ENCODE results near the gene FBLN2. TPM values are rescaled to one million over a fixed set of nuclear protein-coding genes. Genes with fewer than 3 reads are reported as not detected.

FBLN2 gene
- total RNA-seq, 1 donor from 2014 or later: 413 TPM

DNA sequence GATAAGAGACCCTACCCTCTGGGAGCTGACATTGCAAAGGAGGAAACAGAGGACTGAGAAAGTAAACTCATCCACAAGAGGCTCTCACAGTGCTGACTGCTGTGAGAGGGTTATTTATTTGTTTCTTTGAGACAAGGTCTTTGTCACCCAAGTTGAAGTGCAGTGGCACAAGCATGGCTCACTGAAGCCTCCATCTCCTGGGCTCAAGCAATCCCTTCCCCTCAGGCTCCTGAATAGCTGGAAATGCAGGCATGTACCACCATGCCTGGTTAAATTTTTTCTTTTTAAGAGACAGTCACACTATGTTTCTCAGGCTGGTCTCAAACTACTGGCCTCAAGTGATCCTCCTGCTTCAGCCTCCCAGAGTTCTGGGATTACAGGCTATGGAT, 52.8 kb downstream of the FBLN2 start:
- no peak for DNase-seq (ENCODE audit: low spot score)
- H3K4me3 Mint-ChIP-seq (ENCODE audit: unreplicated experiment): no peak overlapping the region
- no peaks in the 10 kb centered on the region for H3K27me3 Mint-ChIP-seq (ENCODE audit: low read depth)
- peaks cover 5% of the 10 kb centered on the region for H3K36me3 Mint-ChIP-seq (ENCODE audit: low read depth)
- peaks cover 4% of the 10 kb centered on the region for H3K9me3 Mint-ChIP-seq (ENCODE audit: low read depth)
- H3K4me1 Mint-ChIP-seq (ENCODE audit: low read depth): peaks cover 50% of the 10 kb centered on the region
- TF ChIP-seq, protein P1, sequence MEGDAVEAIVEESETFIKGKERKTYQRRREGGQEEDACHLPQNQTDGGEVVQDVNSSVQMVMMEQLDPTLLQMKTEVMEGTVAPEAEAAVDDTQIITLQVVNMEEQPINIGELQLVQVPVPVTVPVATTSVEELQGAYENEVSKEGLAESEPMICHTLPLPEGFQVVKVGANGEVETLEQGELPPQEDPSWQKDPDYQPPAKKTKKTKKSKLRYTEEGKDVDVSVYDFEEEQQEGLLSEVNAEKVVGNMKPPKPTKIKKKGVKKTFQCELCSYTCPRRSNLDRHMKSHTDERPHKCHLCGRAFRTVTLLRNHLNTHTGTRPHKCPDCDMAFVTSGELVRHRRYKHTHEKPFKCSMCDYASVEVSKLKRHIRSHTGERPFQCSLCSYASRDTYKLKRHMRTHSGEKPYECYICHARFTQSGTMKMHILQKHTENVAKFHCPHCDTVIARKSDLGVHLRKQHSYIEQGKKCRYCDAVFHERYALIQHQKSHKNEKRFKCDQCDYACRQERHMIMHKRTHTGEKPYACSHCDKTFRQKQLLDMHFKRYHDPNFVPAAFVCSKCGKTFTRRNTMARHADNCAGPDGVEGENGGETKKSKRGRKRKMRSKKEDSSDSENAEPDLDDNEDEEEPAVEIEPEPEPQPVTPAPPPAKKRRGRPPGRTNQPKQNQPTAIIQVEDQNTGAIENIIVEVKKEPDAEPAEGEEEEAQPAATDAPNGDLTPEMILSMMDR (IDR thresholded peaks at IDR 0.05): no peak
- H3K27ac Mint-ChIP-seq (ENCODE audit: unreplicated experiment): peak overlapping the region; percentile 89

- DNase-seq (ENCODE audit: low spot score): no peak
- Mint-ChIP-seq H3K9me3 (ENCODE audit: low read depth) (peaks cover 4% of the 10 kb centered on the region), H3K4me1 (ENCODE audit: low read depth) (peaks cover 43% of the 10 kb centered on the region), H3K27ac (ENCODE audit: unreplicated experiment) (no peak overlapping the region), H3K36me3 (ENCODE audit: low read depth) (peaks cover 15% of the 10 kb centered on the region), H3K27me3 (ENCODE audit: low read depth) (no peaks in the 10 kb centered on the region), H3K4me3 (ENCODE audit: unreplicated experiment) (no peak overlapping the region)
- TF ChIP-seq, protein P1 (IDR thresholded peaks at IDR 0.05): no peak
Observed at GRCh38 chr3:13605555-13605954, 56.6 kb downstream of the FBLN2 start.

- TF ChIP-seq, protein P1 (IDR thresholded peaks at IDR 0.05): no peak
- Mint-ChIP-seq H3K36me3 (ENCODE audit: low read depth) (peaks cover 26% of the 10 kb centered on the region), H3K4me1 (ENCODE audit: low read depth) (peaks cover 27% of the 10 kb centered on the region), H3K27ac (ENCODE audit: unreplicated experiment) (peak overlapping the region; percentile 65), H3K9me3 (ENCODE audit: low read depth) (no peaks in the 10 kb centered on the region), H3K4me3 (ENCODE audit: unreplicated experiment) (peak overlapping the region; percentile 10), H3K27me3 (ENCODE audit: low read depth) (no peaks in the 10 kb centered on the region)
- no peak for DNase-seq (ENCODE audit: low spot score)
Observed at GRCh38 chr3:13607821-13608597, 59.1 kb downstream of the FBLN2 start.

- DNase-seq (ENCODE audit: low spot score): no peak
- H3K36me3 Mint-ChIP-seq (ENCODE audit: low read depth): peaks cover 29% of the 10 kb centered on the region
- no peak overlapping the region for H3K27ac Mint-ChIP-seq (ENCODE audit: unreplicated experiment)
- H3K4me1 Mint-ChIP-seq (ENCODE audit: low read depth): peaks cover 27% of the 10 kb centered on the region
- H3K4me3 Mint-ChIP-seq (ENCODE audit: unreplicated experiment): no peak overlapping the region
- no peaks in the 10 kb centered on the region for H3K9me3 Mint-ChIP-seq (ENCODE audit: low read depth)
- TF ChIP-seq, protein P1 (IDR thresholded peaks at IDR 0.05): no peak
- H3K27me3 Mint-ChIP-seq (ENCODE audit: low read depth): no peaks in the 10 kb centered on the region
Observed at GRCh38 chr3:13608969-13609725, 60.2 kb downstream of the FBLN2 start.

- Mint-ChIP-seq H3K27ac (ENCODE audit: unreplicated experiment) (no peak overlapping the region), H3K27me3 (ENCODE audit: low read depth) (no peaks in the 10 kb centered on the region), H3K4me1 (ENCODE audit: low read depth) (peaks cover 26% of the 10 kb centered on the region), H3K36me3 (ENCODE audit: low read depth) (peaks cover 38% of the 10 kb centered on the region), H3K4me3 (ENCODE audit: unreplicated experiment) (no peak overlapping the region), H3K9me3 (ENCODE audit: low read depth) (no peaks in the 10 kb centered on the region)
- TF ChIP-seq, protein P1 (IDR thresholded peaks at IDR 0.05): no peak
- no peak for DNase-seq (ENCODE audit: low spot score)
Observed at GRCh38 chr3:13610006-13610570, 61.2 kb downstream of the FBLN2 start.
